Activated T-cell treated with anti-CD3 and anti-CD28 coated beads for 4 hours (primary cell): ENCODE results near the gene GRAP.
"Not testable (repeated sequence)": the region's sequence is repeated elsewhere in the genome, so short reads cannot be mapped to it uniquely, and the experiment has no call there.

Source experiments
- DNase-seq: peaks from one replicate; pipeline ENCODE4 v3.0.0-alpha.2; 2020

The GRAP gene

GRCh38 chr17:19046782-19047375, at the start of gene GRAP:
Gene GRAP, minus strand, starts transcription at chr17:19046957. Its CDS starts 31 bp downstream, at chr17:19046926.
- not testable (repeated sequence) for DNase-seq

DNA sequence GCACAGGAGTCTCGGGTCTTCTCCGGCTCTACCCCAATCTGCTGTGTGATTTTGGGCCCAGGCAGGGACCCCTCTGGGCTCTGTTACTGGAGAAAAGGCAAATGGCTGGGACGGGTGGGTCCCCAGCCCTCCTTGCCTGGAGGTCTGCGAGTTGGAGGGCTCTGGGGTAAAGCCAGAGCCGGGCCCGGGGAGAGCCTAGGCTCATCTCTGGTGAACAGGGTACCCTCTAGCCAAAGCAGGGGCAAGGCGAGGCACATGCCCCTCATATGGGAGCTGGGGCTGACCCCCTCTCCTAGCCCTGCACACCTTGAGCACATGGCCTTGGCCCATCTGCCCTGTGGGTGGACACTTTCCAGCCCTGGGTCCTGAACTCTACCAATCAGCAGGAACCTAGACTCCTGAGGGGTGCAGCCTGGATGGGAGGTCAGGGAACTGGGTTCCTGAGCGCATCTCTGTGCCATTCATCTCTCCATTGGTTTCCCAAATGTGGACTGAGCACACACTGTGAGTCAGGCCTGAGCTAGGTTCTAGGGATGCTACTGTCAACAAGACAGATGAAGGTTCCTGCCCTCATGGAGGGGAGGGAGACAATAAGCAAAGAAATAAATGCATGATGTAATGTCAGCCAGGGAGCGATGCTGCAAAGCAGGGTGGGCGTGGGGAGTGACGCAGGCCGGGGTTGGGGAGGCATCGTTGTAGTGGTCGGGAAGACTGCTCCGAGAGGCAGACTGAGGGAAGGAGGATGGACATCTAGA, 47.1 kb upstream of the GRAP start:
- DNase-seq = not testable (repeated sequence)

GRCh38 chr17:19092737-19093683, 46.3 kb upstream of the GRAP start:
- DNase-seq = not testable (repeated sequence)

DNA sequence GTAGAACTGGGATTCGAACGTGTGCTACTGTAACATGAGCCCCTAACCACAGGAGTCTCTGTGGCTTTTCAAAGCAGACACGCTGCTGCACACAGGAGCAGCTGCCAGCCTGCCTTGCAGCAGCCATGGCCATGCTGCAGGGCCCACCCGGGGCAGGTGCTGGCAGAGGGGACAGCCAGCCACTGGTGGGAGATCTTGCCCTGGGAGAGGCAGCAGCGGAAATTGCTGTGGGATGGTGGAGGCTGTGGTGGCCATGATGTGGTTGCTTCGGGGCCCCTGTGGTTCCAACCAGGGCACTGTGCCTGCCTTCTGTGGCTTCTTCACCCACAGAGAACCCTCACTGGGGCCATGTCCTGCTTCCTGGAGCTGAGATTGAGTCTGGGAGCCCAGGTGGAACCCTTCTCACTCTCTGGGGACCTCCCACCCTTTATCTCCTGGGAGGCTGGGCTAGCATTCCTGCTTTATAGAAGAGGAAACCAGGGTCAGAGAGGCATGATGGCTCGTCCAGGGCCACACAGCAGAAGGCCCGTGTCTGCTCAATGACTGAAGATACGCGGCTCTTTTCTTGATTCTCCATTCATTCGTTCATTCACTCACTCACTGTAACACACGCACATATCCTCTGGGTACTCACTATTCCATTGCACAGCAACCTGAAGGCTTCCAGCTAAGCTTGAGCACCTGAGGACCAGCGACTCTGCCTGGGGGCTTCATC, 43.5 kb upstream of the GRAP start:
- DNase-seq = not testable (repeated sequence)

GRCh38 chr17:19088804-19089685, 42.3 kb upstream of the GRAP start:
- not testable (repeated sequence) for DNase-seq

DNA sequence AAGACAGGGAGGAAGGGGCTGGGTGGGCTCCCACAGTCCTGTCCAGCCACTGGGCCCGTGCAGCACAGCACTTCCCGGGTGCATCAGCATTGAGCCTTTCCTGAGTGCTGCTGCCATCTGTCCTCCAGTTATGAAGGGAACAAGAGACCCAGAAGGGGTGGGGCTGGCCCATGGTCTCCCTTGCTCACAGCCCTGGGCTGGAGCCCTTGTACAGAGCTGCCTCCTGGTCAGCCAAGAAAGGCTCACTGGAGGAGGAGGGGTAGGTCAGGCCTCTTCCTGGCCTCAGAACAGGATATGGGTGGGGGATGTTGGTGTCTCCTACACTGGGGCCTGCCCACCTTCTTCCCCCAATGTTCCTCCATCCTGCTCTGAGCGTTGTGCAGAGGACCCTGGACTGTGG, 30.6 kb upstream of the GRAP start:
- not testable (repeated sequence) for DNase-seq

GRCh38 chr17:19076398-19077192, 29.8 kb upstream of the GRAP start:
- not testable (repeated sequence) for DNase-seq

GRCh38 chr17:19070318-19071168, 23.8 kb upstream of the GRAP start:
- DNase-seq = not testable (repeated sequence)

- DNase-seq = not testable (repeated sequence)
These were observed 17.6 kb upstream of the GRAP start for GRCh38 chr17:19064378-19064777.

GRCh38 chr17:19063326-19063956, 16.7 kb upstream of the GRAP start:
- peak; percentile 55 for DNase-seq

DNA sequence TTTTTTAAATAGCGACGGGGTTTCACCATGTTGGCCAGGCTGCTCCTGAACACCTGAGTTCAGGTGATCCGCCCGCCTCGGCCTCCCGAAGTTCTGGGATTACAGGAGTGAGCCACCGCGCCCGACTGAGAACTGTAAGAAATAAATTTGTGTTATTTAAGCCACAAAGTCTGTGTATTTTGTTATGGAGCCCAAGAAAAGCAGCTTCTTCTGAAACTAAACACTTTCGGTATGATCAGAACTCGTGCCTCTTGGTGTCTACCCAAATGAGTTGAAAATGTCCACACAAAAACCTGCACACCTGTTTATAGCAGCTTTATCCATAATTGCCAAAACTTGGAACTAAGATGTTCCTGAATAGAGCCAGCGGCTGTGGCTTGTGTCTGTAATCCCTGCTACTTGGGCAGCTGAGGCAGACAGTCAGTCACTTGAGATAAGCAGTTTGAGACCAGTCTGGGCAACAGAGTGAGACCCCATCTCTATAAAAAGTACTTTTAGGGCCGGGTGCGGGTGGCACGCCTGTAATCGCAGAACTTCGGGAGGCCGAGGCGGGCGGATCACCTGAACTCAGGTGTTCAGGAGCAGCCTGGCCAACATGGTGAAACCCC, 16.1 kb upstream of the GRAP start:
- DNase-seq = not testable (repeated sequence)

DNA sequence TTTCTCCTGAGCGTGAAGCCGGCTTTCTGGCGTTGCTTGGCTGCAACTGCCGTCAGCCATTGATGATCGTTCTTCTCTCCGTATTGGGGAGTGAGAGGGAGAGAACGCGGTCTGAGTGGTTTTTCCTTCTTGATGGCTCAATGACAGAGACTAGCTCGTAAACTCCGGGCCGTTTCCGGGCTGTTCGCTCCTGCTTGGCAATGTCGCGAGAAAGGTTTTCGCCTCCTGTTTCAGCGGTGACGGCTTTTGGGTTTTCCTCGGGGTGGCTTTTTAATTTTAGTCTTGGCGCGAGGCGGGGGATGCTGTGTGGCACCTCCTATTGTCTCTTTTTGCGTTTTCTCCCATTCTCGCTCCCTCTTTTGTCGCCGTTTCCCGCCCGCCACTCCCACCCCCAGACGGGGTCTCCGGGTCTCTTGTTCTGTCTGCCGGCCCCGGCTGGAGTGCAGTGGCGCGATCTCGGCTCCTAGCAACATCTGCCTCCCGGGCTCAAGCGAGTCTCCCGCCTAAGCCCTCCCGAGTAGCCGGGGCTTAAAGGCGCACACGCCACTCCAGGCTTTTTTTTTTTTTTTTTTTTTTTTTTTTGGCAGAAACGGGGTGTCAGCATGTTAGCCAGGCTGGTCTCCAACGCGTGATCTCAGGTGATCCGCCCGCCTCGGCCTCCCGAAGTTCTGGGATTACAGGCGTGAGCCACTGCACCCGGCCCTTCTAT, 15.4 kb upstream of the GRAP start:
- DNase-seq = not testable (repeated sequence)

GRCh38 chr17:19055447-19055846, 8.7 kb upstream of the GRAP start:
- DNase-seq = not testable (repeated sequence)

- not testable (repeated sequence) for DNase-seq
These were observed 2.1 kb upstream of the GRAP start for GRCh38 chr17:19048826-19049225.

DNA sequence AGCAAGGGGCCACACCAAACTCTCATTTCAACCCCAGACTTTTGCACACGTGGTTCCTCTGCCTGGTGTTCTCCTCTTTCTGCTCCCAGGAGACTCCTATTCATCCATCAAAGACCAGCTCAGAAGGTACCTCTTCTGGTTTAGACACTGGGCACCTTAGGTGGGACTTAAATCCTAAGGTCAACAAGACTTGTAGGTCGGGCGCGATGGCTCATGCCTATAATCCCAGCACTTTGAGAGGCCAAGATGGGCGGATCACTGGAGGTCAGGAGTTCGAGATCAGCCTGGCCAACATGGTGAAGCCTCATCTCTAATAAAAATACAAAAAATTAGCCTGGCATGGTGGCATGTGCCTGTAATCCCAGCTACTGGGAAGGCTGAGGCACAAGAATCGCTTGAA, 753 bp upstream of the GRAP start:
- not testable (repeated sequence) for DNase-seq

- not testable (repeated sequence) for DNase-seq
These were observed 2.1 kb downstream of the GRAP start for GRCh38 chr17:19044643-19045042.

- DNase-seq = not testable (repeated sequence)
These were observed 3.7 kb downstream of the GRAP start for GRCh38 chr17:19043032-19043431.

DNA sequence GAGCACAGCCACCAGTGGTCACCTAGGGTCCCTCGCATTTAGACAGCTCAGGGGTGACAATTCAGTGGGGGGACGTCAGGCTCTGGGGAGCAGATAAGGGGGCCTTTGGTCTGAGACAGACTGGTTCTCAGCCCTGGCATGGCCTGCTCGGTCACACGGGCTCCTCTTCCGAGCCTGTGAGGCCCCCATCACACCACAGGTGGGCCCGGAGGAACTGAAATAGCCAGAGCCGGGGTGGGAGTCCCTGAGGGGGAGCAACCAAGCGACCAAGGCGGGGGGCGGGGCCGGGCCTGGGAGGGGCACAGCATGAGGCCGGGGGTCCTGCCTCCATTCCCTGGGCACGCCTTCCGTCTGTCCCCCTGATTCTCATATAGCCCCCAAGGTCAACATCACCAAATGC, 4.4 kb downstream of the GRAP start:
- DNase-seq = not testable (repeated sequence)
